Naive thymus-derived CD8-positive, alpha-beta T cell (primary cell): ENCODE results near the gene NEK4. TPM values are rescaled to one million over a fixed set of nuclear protein-coding genes. Genes with fewer than 3 reads are reported as not detected.

Experiments
- polyA plus RNA-seq, 3 donors: library from polyadenylated mRNA; unstranded; fragments of 300-500 nt; fragmentation: Illumina TruSeq; gene quantifications; one replicate each; pipeline ENCODE4 v1.2.3, GENCODE V29; 2021
- total RNA-seq, 8 experiments: library from RNA in 2 of 8; stranded (reverse) in 2 of 8; gene quantifications; one replicate each; pipeline ENCODE4 v1.2.3 and lab custom pipeline; 2021 to 2026

NEK4 gene
- total and polyA plus RNA-seq, 5 experiments from 2014 or later, result 6.2 to 25.3 (median 12.4) TPM

Other genes starting within 250 kb of the NEK4 start
- 1 to 10 TPM; 2.3 to 3.5 TPM for gene NT5DC2, start 237.1 kb downstream of the NEK4 start, total RNA-seq
- under 1 TPM in 2 of 3 donors, not detected in 1; 0.28 to 0.34 TPM for gene NT5DC2, start 237.1 kb downstream of the NEK4 start, polyA plus RNA-seq
- 10 to 100 TPM in 1 of 2 experiments, 1 to 10 TPM in 1; 9.7 to 13.4 TPM for gene UQCC5, start 234.3 kb downstream of the NEK4 start, total RNA-seq
- gene UQCC5, start 234.3 kb downstream of the NEK4 start, polyA plus RNA-seq, result 10 to 100 TPM; 29.1 to 35.1 (median 29.4) TPM
- gene PBRM1, start 85.0 kb downstream of the NEK4 start, total RNA-seq, result 10 to 100 TPM; 66.0 to 72.9 TPM
- 10 to 100 TPM; 71.8 to 81.4 (median 80.5) TPM for gene PBRM1, start 85.0 kb downstream of the NEK4 start, polyA plus RNA-seq
- 100 to 1,000 TPM; 107 to 109 TPM for gene GNL3, start 84.9 kb downstream of the NEK4 start, total RNA-seq
- gene GNL3, start 84.9 kb downstream of the NEK4 start, polyA plus RNA-seq, result 10 to 100 TPM; 41.8 to 77.5 (median 73.2) TPM
- gene GLT8D1, start 65.1 kb downstream of the NEK4 start, total RNA-seq, result 10 to 100 TPM; 39.2 to 41.0 TPM
- gene GLT8D1, start 65.1 kb downstream of the NEK4 start, polyA plus RNA-seq, result 10 to 100 TPM; 54.8 to 67.4 (median 58.3) TPM
- 10 to 100 TPM; 80.1 to 89.9 TPM for gene SPCS1, start 64.8 kb downstream of the NEK4 start, total RNA-seq
- gene SPCS1, start 64.8 kb downstream of the NEK4 start, polyA plus RNA-seq, result 100 to 1,000 TPM; 340 to 369 (median 348) TPM
- gene ITIH1, start 6.7 kb upstream of the NEK4 start, total RNA-seq, result not detected
- not detected for gene ITIH1, start 6.7 kb upstream of the NEK4 start, polyA plus RNA-seq
- not detected for gene ITIH3, start 23.9 kb upstream of the NEK4 start, total RNA-seq
- gene ITIH3, start 23.9 kb upstream of the NEK4 start, polyA plus RNA-seq, result under 1 TPM in 1 of 3 donors, not detected in 2; 0.40 TPM
- gene ITIH4, start 59.7 kb upstream of the NEK4 start, total RNA-seq, result 10 to 100 TPM; 28.8 to 32.6 TPM
- gene ITIH4, start 59.7 kb upstream of the NEK4 start, polyA plus RNA-seq, result under 1 TPM in 2 of 3 donors, not detected in 1; 0.05 to 0.60 TPM
- gene MUSTN1, start 64.1 kb upstream of the NEK4 start, total RNA-seq, result 1 to 10 TPM in 1 of 2 experiments, not detected in 1; 3.4 TPM
- under 1 TPM in 1 of 3 donors, not detected in 2; 0.68 TPM for gene MUSTN1, start 64.1 kb upstream of the NEK4 start, polyA plus RNA-seq
- 10 to 100 TPM; 19.5 to 26.5 TPM for gene STIMATE, start 126.6 kb upstream of the NEK4 start, total RNA-seq
- 1 to 10 TPM; 5.1 to 6.3 (median 5.3) TPM for gene STIMATE, start 126.6 kb upstream of the NEK4 start, polyA plus RNA-seq